IPS-18a (cell line): Measurements from ENCODE around the gene NMT1.

Experiments used
- H3K27ac ChIP-seq: one replicate; pipeline ENCODE4 v1.5.1; 2013; ENCODE audit warnings: low read length
- H3K27me3 ChIP-seq: one replicate; pipeline ENCODE4 v1.6.1; 2013; ENCODE audit warnings: mild to moderate bottlenecking, low read length; ENCODE audit not compliant: control insufficient read depth, insufficient read depth
- H3K36me3 ChIP-seq: one replicate; pipeline ENCODE4 v1.6.1; 2013; ENCODE audit warnings: low read depth, low read length; ENCODE audit not compliant: control insufficient read depth
- H3K4me1 ChIP-seq: one replicate; pipeline ENCODE4 v1.6.1; 2013; ENCODE audit warnings: low read depth, low read length; ENCODE audit not compliant: control insufficient read depth
- H3K4me3 ChIP-seq: one replicate; pipeline ENCODE4 v1.5.1; 2013; ENCODE audit warnings: low read length
- H3K9ac ChIP-seq: one replicate; pipeline ENCODE4 v1.6.1; 2013; ENCODE audit warnings: mild to moderate bottlenecking, low read length, moderate library complexity
- H3K9me3 ChIP-seq: one replicate; pipeline ENCODE4 v1.6.1; 2013; ENCODE audit warnings: low read depth, low read length; ENCODE audit not compliant: control insufficient read depth

NMT1 gene

GRCh38 chr17:45128331-45128730, 67.2 kb downstream of the NMT1 start:
- Histone ChIP-seq H3K9me3 (no peaks in the 10 kb centered on the region), H3K27ac (no peak overlapping the region), H3K9ac (no peak overlapping the region), H3K36me3 (no peaks in the 10 kb centered on the region), H3K4me1 (no peaks in the 10 kb centered on the region), H3K27me3 (peaks cover 6% of the 10 kb centered on the region), H3K4me3 (no peak overlapping the region)

- no peak overlapping the region for H3K27ac ChIP-seq
- no peak overlapping the region for H3K4me3 ChIP-seq
- H3K9me3 ChIP-seq = no peaks in the 10 kb centered on the region
- H3K9ac ChIP-seq = no peak overlapping the region
- H3K36me3 ChIP-seq = no peaks in the 10 kb centered on the region
- peaks cover 6% of the 10 kb centered on the region for H3K27me3 ChIP-seq
- H3K4me1 ChIP-seq = no peaks in the 10 kb centered on the region
Measured at GRCh38 chr17:45128989-45129388, 67.9 kb downstream of the NMT1 start.

GRCh38 chr17:45129426-45129939, 68.4 kb downstream of the NMT1 start:
- Histone ChIP-seq H3K36me3 (no peaks in the 10 kb centered on the region), H3K9me3 (no peaks in the 10 kb centered on the region), H3K4me3 (no peak overlapping the region), H3K27ac (no peak overlapping the region), H3K9ac (no peak overlapping the region), H3K4me1 (no peaks in the 10 kb centered on the region), H3K27me3 (peaks cover 6% of the 10 kb centered on the region)

GRCh38 chr17:45129940-45130680, 69.0 kb downstream of the NMT1 start:
- peaks cover 6% of the 10 kb centered on the region for H3K27me3 ChIP-seq
- H3K36me3 ChIP-seq = no peaks in the 10 kb centered on the region
- no peak overlapping the region for H3K27ac ChIP-seq
- H3K4me1 ChIP-seq = no peaks in the 10 kb centered on the region
- H3K9me3 ChIP-seq = no peaks in the 10 kb centered on the region
- H3K9ac ChIP-seq = no peak overlapping the region
- no peak overlapping the region for H3K4me3 ChIP-seq

- H3K9ac ChIP-seq = no peak overlapping the region
- peaks cover 4% of the 10 kb centered on the region for H3K4me1 ChIP-seq
- H3K27me3 ChIP-seq = peaks cover 6% of the 10 kb centered on the region
- H3K36me3 ChIP-seq = no peaks in the 10 kb centered on the region
- H3K27ac ChIP-seq = no peak overlapping the region
- peak overlapping the region; percentile 56 for H3K4me3 ChIP-seq
- no peaks in the 10 kb centered on the region for H3K9me3 ChIP-seq
Measured at GRCh38 chr17:45130681-45131615, 69.8 kb downstream of the NMT1 start.

- no peak overlapping the region for H3K27ac ChIP-seq
- H3K4me3 ChIP-seq = peak overlapping the region; percentile 56
- peaks cover 6% of the 10 kb centered on the region for H3K27me3 ChIP-seq
- no peaks in the 10 kb centered on the region for H3K36me3 ChIP-seq
- no peak overlapping the region for H3K9ac ChIP-seq
- peaks cover 5% of the 10 kb centered on the region for H3K4me1 ChIP-seq
- H3K9me3 ChIP-seq = no peaks in the 10 kb centered on the region
Measured at GRCh38 chr17:45131616-45132319, 70.7 kb downstream of the NMT1 start.

- peaks cover 5% of the 10 kb centered on the region for H3K4me1 ChIP-seq
- H3K27ac ChIP-seq = no peak within 1 kb of the TSS
- H3K9ac ChIP-seq = peak within 1 kb of the TSS; percentile 25
- no peaks in the 10 kb centered on the region for H3K9me3 ChIP-seq
- H3K4me3 ChIP-seq = peak within 1 kb of the TSS; percentile 64
- no peaks in the 10 kb centered on the region for H3K36me3 ChIP-seq
- H3K27me3 ChIP-seq = peaks cover 6% of the 10 kb centered on the region
Measured at GRCh38 chr17:45132320-45132571, 71.1 kb downstream of the NMT1 start, which contains the start of gene PLCD3. PLCD3 (minus strand) TSS chr17:45132515; CDS start chr17:45132410, 105 bp downstream.

GRCh38 chr17:45132572-45133463, 71.7 kb downstream of the NMT1 start:
- Histone ChIP-seq H3K9me3 (no peaks in the 10 kb centered on the region), H3K9ac (peak overlapping the region; percentile 25), H3K4me3 (peak overlapping the region; percentile 64), H3K4me1 (peaks cover 5% of the 10 kb centered on the region), H3K27me3 (peaks cover 6% of the 10 kb centered on the region), H3K36me3 (no peaks in the 10 kb centered on the region), H3K27ac (no peak overlapping the region)

- peak within 1 kb of the TSS; percentile 71 for H3K4me3 ChIP-seq
- H3K9ac ChIP-seq = peak within 1 kb of the TSS; percentile 11
- peaks cover 6% of the 10 kb centered on the region for H3K27me3 ChIP-seq
- H3K9me3 ChIP-seq = no peaks in the 10 kb centered on the region
- H3K4me1 ChIP-seq = peaks cover 5% of the 10 kb centered on the region
- H3K36me3 ChIP-seq = no peaks in the 10 kb centered on the region
- H3K27ac ChIP-seq = no peak within 1 kb of the TSS
Measured at GRCh38 chr17:45135192-45135977, 74.3 kb downstream of the NMT1 start, which contains the start of gene ACBD4. ACBD4 (plus strand) TSS chr17:45135687; CDS start chr17:45136145, 458 bp downstream.
